T-cell (primary cell): Measurements from ENCODE around the gene ZC3HAV1. TPM values are rescaled to one million over a fixed set of nuclear protein-coding genes. Genes with fewer than 3 reads are reported as not detected.
"Not testable (repeated sequence)": the region's sequence is repeated elsewhere in the genome, so short reads cannot be mapped to it uniquely, and the experiment has no call there.

Source experiments
- ATAC-seq, 4 experiments: fragments of 200-7000 bp in 3 of 4; fragments of 150-1000 bp in 1 of 4; cut with Tn5 transposase; replicated peaks in 1 of 4; 1 replicate in 3 of 4; 2 replicates in 1 of 4; pipeline ENCODE4 v1.10.0; 2021; ENCODE audit warnings: moderate library complexity in 3 of 4, mild to moderate bottlenecking in 2 of 4, moderate number of reproducible peaks in 1 of 4
- CTCF ChIA-PET, 2 donors: fragments of 300-600 bp; sonication (Branson Sonifier 250); formaldehyde crosslinking; loops; one replicate each; lab custom pipeline; 2022; ENCODE audit warnings: antibody characterized with exemption in 2 of 2; lab: Charles Lee
- POLR2A ChIA-PET, 2 donors: fragments of 300-600 bp; sonication (Branson Sonifier 250); formaldehyde crosslinking; loops; one replicate each; lab custom pipeline; 2022; ENCODE audit warnings: antibody characterized with exemption in 2 of 2; lab: Charles Lee
- DNase-seq, 35 experiments: peaks; one replicate each; pipeline versions ENCODE4 v3.0.0 to v3.0.0-alpha.2; 2013 to 2023
- H3K27ac ChIP-seq: one replicate; pipeline ENCODE4 v1.5.1; 2013; ENCODE audit warnings: low read length
- H3K27me3 ChIP-seq, 2 experiments: replicated peaks in 1 of 2; 1 replicate in 1 of 2; 2 replicates in 1 of 2; pipeline versions ENCODE4 v1.6.1 to v1.7.0; 2013; ENCODE audit warnings: low read length in 1 of 2, mixed read lengths in 1 of 2; ENCODE audit not compliant: control insufficient read depth in 2 of 2, insufficient read depth in 2 of 2; ENCODE audit errors: extremely low read depth in 1 of 2
- H3K36me3 ChIP-seq, 2 donors: 1 replicate in 1 of 2; 2 replicates in 1 of 2; pipeline versions ENCODE4 v1.6.1 to v1.7.0; 2013; ENCODE audit warnings: low read length in 1 of 2; ENCODE audit not compliant: control insufficient read depth in 2 of 2, insufficient read depth in 1 of 2; ENCODE audit errors: extremely low read depth in 1 of 2
- H3K4me1 ChIP-seq, 2 experiments: 1 replicate in 1 of 2; 2 replicates in 1 of 2; pipeline versions ENCODE4 v1.6.1 to v1.7.0; 2013; ENCODE audit warnings: low read length in 2 of 2, mixed read lengths in 1 of 2; ENCODE audit not compliant: insufficient read depth in 2 of 2, control insufficient read depth in 1 of 2; ENCODE audit errors: extremely low read depth in 1 of 2
- H3K4me3 ChIP-seq, 2 donors: 1 replicate in 1 of 2; 2 replicates in 1 of 2; pipeline versions ENCODE4 v1.5.1 to v1.7.0; 2013; ENCODE audit warnings: mild to moderate bottlenecking in 2 of 2, low read length in 1 of 2, moderate library complexity in 1 of 2; ENCODE audit not compliant: control insufficient read depth in 1 of 2; ENCODE audit errors: extremely low read depth in 1 of 2
- H3K9me3 ChIP-seq: 2 replicates; pipeline ENCODE4 v1.7.0; 2013
- H3K27ac Mint-ChIP-seq, 2 donors: one replicate each; pipeline ENCODE4 v1.8.0; 2020 to 2021; ENCODE audit warnings: mild to moderate bottlenecking in 2 of 2, mixed read lengths in 2 of 2
- H3K27me3 Mint-ChIP-seq, 2 donors: one replicate each; pipeline ENCODE4 v1.8.0; 2021 to 2022; ENCODE audit warnings: mixed read lengths in 2 of 2
- H3K36me3 Mint-ChIP-seq: one replicate; pipeline ENCODE4 v1.8.0; 2021; ENCODE audit warnings: mixed read lengths
- H3K4me1 Mint-ChIP-seq, 3 donors: one replicate each; pipeline ENCODE4 v1.8.0; 2020 to 2022; ENCODE audit warnings: mixed read lengths in 3 of 3, mild to moderate bottlenecking in 1 of 3
- H3K4me3 Mint-ChIP-seq, 3 donors: one replicate each; pipeline ENCODE4 v1.8.0; 2020 to 2022; ENCODE audit warnings: mild to moderate bottlenecking in 3 of 3, mixed read lengths in 3 of 3, moderate library complexity in 3 of 3
- H3K9me3 Mint-ChIP-seq, 3 donors: one replicate each; pipeline ENCODE4 v1.8.0; 2020 to 2022; ENCODE audit warnings: mixed read lengths in 3 of 3
- WGBS: methylation state at CpG from one replicate; pipeline ENCODE4 v1.1.5; 2013; ENCODE audit warnings: missing lambda C conversion rate; ENCODE audit not compliant: insufficient coverage; 5-methylcytosine and 5-hydroxymethylcytosine counted together
- total RNA-seq, 35 experiments: library from RNA in 6 of 35; stranded (reverse) in 6 of 35; fragments of 120-200 nt in 1 of 35; gene quantifications; one replicate each; pipeline versions ENCODE4 v1.2.1 to v1.2.4 and lab custom pipeline; 2013 to 2026

The ZC3HAV1 gene
- total RNA-seq, 5 donors from 2014 or later (not counting 1 experiment from before 2014, with no cell fraction given): 148 to 201 (median 155) TPM

DNA sequence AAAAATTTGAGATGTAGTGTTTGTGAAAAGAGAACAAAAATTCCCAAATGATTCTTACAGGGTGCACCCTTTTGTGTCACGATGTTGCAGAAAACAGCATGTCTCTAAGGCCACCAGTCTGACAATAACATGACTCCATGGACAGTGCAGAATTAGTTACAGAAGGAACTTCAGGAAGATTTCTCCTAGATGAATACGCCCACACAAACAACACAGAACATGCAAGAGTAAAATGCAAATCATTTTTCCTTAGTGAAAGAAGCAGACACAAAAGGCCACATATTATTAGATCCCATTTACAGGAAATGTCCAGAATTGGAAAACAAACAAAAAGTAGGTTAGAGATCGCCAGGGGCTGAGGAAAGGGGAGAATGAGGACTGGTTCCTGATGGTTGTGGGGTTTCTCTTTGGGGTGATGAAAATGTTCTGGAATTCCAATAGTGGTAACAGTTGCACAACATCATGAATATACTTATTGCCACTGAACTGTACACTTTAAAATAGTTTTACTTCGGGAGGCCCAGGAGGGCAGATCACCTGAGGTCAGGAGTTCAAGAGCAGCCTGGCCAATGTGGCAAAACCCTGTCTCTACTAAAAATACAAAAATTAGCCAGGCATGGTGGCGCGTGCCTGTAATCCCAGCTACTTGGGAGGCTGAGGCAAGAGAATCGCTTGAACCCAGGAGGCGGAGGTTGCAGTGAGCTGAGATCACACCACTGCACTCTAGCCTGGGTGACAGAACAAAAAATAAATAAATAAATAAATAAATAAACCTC, 10.2 kb downstream of the ZC3HAV1 start:
- peak overlapping the region; percentile 7 to 32 for H3K4me3 ChIP-seq
- peaks cover 50 to 71% of the 10 kb centered on the region in 2 experiments for H3K4me1 ChIP-seq
- no CpG with 5 or more reads among the region's 8 CpGs for WGBS
- H3K36me3 ChIP-seq: peaks cover 6 to 35% of the 10 kb centered on the region in 2 donors
- Mint-ChIP-seq H3K36me3 (peaks cover 55% of the 10 kb centered on the region), H3K4me1 (peaks cover 62 to 90% (median 86%) of the 10 kb centered on the region in 3 donors), H3K27ac (peak overlapping the region; percentile 92 to 98), H3K27me3 (no peaks in the 10 kb centered on the region), H3K4me3 (peak overlapping the region; percentile 74 to 87 (median 83)), H3K9me3 (no peaks in the 10 kb centered on the region)
- peak overlapping the region; percentile 37 for H3K27ac ChIP-seq
- DNase-seq (no peak), ATAC-seq (no peak)
- H3K9me3 ChIP-seq: no peaks in the 10 kb centered on the region
- ChIA-PET POLR2A (no interaction called here), CTCF (interaction anchor here in 1 of 2 donors (1.2 kb wide), 1 partner anchor 25 kb away, joined by 3 read pairs; no protein-coding TSS in a partner anchor)
- H3K27me3 ChIP-seq: no peaks in the 10 kb centered on the region

DNA sequence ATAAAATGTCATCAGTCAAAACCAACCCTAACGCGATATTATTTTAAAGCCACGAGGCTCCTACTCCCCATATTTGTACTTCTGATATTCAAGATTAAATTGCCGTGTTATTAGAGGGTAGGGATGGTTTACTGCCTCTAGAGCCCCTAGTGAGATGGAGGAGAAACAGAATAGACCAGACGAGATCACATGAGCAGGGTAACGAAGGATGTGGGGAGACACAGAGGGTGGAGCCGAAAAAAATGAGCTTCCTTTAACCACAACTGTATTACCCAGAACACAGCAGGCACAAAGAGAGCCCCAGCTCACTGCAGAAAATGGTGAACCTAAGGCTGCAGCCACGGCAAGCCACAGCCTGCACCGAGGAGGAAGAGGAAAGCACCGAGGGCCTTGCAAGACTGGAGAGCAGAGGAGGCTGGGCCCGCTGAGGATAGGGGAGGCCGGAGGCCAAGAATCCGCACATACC, 14.3 kb downstream of the ZC3HAV1 start:
- no peaks in the 10 kb centered on the region for H3K9me3 ChIP-seq
- peaks cover 6 to 43% of the 10 kb centered on the region in 2 donors for H3K36me3 ChIP-seq
- H3K4me1 ChIP-seq: peaks cover 70 to 83% of the 10 kb centered on the region in 2 experiments
- Mint-ChIP-seq H3K4me3 (peak overlapping the region; percentile 77 to 87 (median 80)), H3K36me3 (peaks cover 52% of the 10 kb centered on the region), H3K4me1 (peaks cover 85 to 96% (median 93%) of the 10 kb centered on the region in 3 donors), H3K27ac (peak overlapping the region; percentile 92 to 95), H3K9me3 (no peaks in the 10 kb centered on the region), H3K27me3 (no peaks in the 10 kb centered on the region)
- peak overlapping the region; percentile 52 for H3K4me3 ChIP-seq
- ChIA-PET CTCF (interaction anchor here (0.6 to 2.9 kb wide), 20 partner anchors 8 to 209 kb away, joined by 3 to 52 read pairs (median 6); a partner anchor contains a TSS), POLR2A (interaction anchor here (0.5 to 2.7 kb wide), 25 partner anchors 9 to 1829 kb away, joined by 3 to 81 read pairs (median 4); a partner anchor contains a TSS)
- DNase-seq: peak; percentile 59 to 94 (median 80)
- WGBS: 2% methylated on average over 5 of the region's 13 CpGs
- H3K27me3 ChIP-seq: no peaks in the 10 kb centered on the region
- ATAC-seq: peak; percentile 90 to 91 (median 90)
- H3K27ac ChIP-seq: peak overlapping the region; percentile 81

DNA sequence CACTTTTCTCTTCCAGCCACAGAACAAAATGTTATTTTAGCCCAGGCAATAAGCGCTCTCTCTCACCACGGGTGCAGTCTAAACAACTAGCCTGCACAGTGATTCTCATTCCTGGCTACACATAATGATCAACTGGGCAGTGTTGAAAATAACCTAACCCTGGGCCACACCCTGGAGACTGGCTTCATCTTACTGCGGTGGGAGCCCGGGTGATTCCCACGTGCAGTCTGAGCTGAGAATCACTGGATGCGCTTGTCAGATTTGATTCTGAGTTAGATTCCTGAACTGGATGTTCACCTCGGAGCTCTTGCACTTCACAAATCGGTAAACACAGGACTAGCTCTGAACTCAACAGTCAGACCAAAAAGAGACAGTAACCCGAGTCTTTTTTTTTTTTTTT, 14.9 kb downstream of the ZC3HAV1 start:
- H3K9me3 Mint-ChIP-seq: no peaks in the 10 kb centered on the region
- peaks cover 85 to 92% (median 92%) of the 10 kb centered on the region in 3 donors for H3K4me1 Mint-ChIP-seq
- WGBS: 5% methylated on average over 6 of the region's 9 CpGs
- ATAC-seq (peak; percentile 1 to 19 (median 2)), DNase-seq (peak in 2 of 35 experiments; percentile 43 to 58)
- H3K27ac Mint-ChIP-seq: peak overlapping the region; percentile 92 to 95
- CTCF ChIA-PET: interaction anchor here (0.5 to 2.9 kb wide), 19 partner anchors 9 to 342 kb away, joined by 3 to 52 read pairs (median 8); a partner anchor contains a TSS
- Histone ChIP-seq H3K4me1 (peaks cover 68 to 84% of the 10 kb centered on the region in 2 experiments), H3K27me3 (no peaks in the 10 kb centered on the region), H3K36me3 (peaks cover 6 to 45% of the 10 kb centered on the region in 2 donors), H3K27ac (peak overlapping the region; percentile 81), H3K4me3 (peak overlapping the region; percentile 52 to 58), H3K9me3 (no peaks in the 10 kb centered on the region)
- POLR2A ChIA-PET: interaction anchor here (0.5 to 2.7 kb wide), 27 partner anchors 8 to 1168 kb away, joined by 3 to 81 read pairs (median 5); a partner anchor contains a TSS
- H3K27me3 Mint-ChIP-seq: no peaks in the 10 kb centered on the region
- H3K36me3 Mint-ChIP-seq: peaks cover 50% of the 10 kb centered on the region
- peak overlapping the region; percentile 77 to 87 (median 80) for H3K4me3 Mint-ChIP-seq

DNA sequence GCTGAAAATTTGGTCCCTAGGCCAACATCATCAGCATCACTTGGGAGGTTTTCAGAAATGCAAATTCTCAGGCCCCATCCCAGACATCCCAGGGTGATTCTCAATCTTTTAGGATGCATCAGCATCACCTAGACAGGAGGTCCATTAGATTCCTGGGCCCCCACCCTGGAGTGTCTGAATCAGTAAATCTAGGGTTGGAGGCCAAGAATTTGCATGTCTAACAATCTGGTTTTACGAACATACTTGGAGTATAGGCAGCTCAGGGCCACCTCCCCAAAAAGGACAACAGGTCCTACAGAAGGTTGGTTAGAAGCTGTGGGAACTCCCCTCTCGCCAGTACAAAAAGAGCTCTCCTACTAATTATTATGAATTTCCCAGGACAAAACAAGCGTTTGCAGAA, 15.5 kb downstream of the ZC3HAV1 start:
- H3K4me3 ChIP-seq: peak overlapping the region; percentile 52 to 58
- H3K9me3 Mint-ChIP-seq: no peaks in the 10 kb centered on the region
- ATAC-seq: no peak

GRCh38 chr7:139093512-139093911, 16.0 kb downstream of the ZC3HAV1 start:
- not testable (repeated sequence) for H3K9me3 ChIP-seq, H3K9me3 Mint-ChIP-seq, ATAC-seq, H3K27me3 Mint-ChIP-seq, DNase-seq, H3K27me3 ChIP-seq
- POLR2A ChIA-PET: interaction anchor here (1.2 to 2.7 kb wide), 6 partner anchors 11 to 40 kb away, joined by 7 to 81 read pairs (median 13); a partner anchor contains a TSS
- Mint-ChIP-seq H3K4me1 (peaks cover 83 to 92% (median 89%) of the 10 kb centered on the region in 3 donors), H3K27ac (peak overlapping the region; percentile 92 to 95), H3K4me3 (peak overlapping the region; percentile 77 to 87 (median 80)), H3K36me3 (peaks cover 54% of the 10 kb centered on the region)
- H3K4me1 ChIP-seq: peaks cover 62 to 81% of the 10 kb centered on the region in 2 experiments
- CTCF ChIA-PET: interaction anchor here (0.7 to 2.9 kb wide), 8 partner anchors 8 to 207 kb away, joined by 3 to 52 read pairs (median 10); no protein-coding TSS in a partner anchor
- H3K27ac ChIP-seq: peak overlapping the region; percentile 81
- WGBS: 15% methylated on average over 8 of the region's 10 CpGs
- H3K4me3 ChIP-seq: peak overlapping the region; percentile 52 to 58
- H3K36me3 ChIP-seq: peaks cover 6 to 47% of the 10 kb centered on the region in 2 donors

More for the DNA sequence above, 15.5 kb downstream of the ZC3HAV1 start:
- peaks cover 66 to 81% of the 10 kb centered on the region in 2 experiments for H3K4me1 ChIP-seq
- WGBS: no CpG with 5 or more reads among the region's 3 CpGs
- Mint-ChIP-seq H3K4me3 (peak overlapping the region; percentile 77 to 87 (median 80)), H3K36me3 (peaks cover 51% of the 10 kb centered on the region), H3K4me1 (peaks cover 85 to 92% (median 92%) of the 10 kb centered on the region in 3 donors), H3K27me3 (no peaks in the 10 kb centered on the region), H3K27ac (peak overlapping the region; percentile 92 to 95)
- ChIA-PET CTCF (interaction anchor here (0.7 to 2.9 kb wide), 15 partner anchors 8 to 208 kb away, joined by 3 to 52 read pairs (median 9); a partner anchor contains a TSS), POLR2A (interaction anchor here (0.6 to 2.7 kb wide), 12 partner anchors 10 to 40 kb away, joined by 3 to 81 read pairs (median 8); a partner anchor contains a TSS)
- H3K9me3 ChIP-seq: no peaks in the 10 kb centered on the region
- DNase-seq: no peak
- H3K27ac ChIP-seq: peak overlapping the region; percentile 81
- no peaks in the 10 kb centered on the region for H3K27me3 ChIP-seq
- H3K36me3 ChIP-seq: peaks cover 6 to 47% of the 10 kb centered on the region in 2 donors
